ENCODE data around the gene UBALD1. TPM values are rescaled to one million over a fixed set of nuclear protein-coding genes. Genes with fewer than 3 reads are reported as not detected.

The UBALD1 gene
- total and polyA plus RNA-seq, 12 donors, result 3.7 to 92.7 (median 18.9) TPM

GRCh38 chr16:4611337-4612021 lies 3.2 kb downstream of the UBALD1 start:
- H3K4me3 ChIP-seq, result no peak overlapping the region
- intact Hi-C loops (cut with DNase I), result no loop called here
- no peak for TF ChIP-seq POLR2A (IDR thresholded peaks at IDR 0.05)

GRCh38 chr16:4610011-4611005 lies 4.4 kb downstream of the UBALD1 start:
- Histone ChIP-seq H3K27ac (peak overlapping the region in 3 of 5 donors; percentile 12 to 73 (median 28)), H3K9me3 (replicated peaks in 1 of 3) (no peaks in the 10 kb centered on the region), H3K36me3 (replicated peaks in 1 of 2) (peaks cover 0 to 17% of the 10 kb centered on the region in 2 donors), H3K4me3 (peak overlapping the region in 1 of 4 donors; percentile 15), H3K27me3 (no peaks in the 10 kb centered on the region), H3K4me1 (replicated peaks in 1 of 2) (peaks cover 10 to 28% of the 10 kb centered on the region in 2 donors)
- intact Hi-C loops (cut with DNase I), result no loop called here
- TF ChIP-seq CTCF (IDR thresholded peaks at IDR 0.05) (no peak), POLR2A (IDR thresholded peaks at IDR 0.05) (no peak)
- WGBS, 4 donors, result 66 to 75% (median 70%) methylated on average over 21 to 32 of the region's 32 CpGs
- DNase-seq, result peak in 2 of 7 donors; percentile 40 to 50

More at GRCh38 chr16:4611337-4612021, 3.2 kb downstream of the UBALD1 start:
- Histone ChIP-seq H3K27me3 (no peaks in the 10 kb centered on the region), H3K27ac (peak overlapping the region in 1 of 5 donors; percentile 73), H3K4me1 (replicated peaks in 1 of 2) (peaks cover 10 to 35% of the 10 kb centered on the region in 2 donors), H3K36me3 (replicated peaks in 1 of 2) (peaks cover 0 to 17% of the 10 kb centered on the region in 2 donors), H3K9me3 (replicated peaks in 1 of 3) (no peaks in the 10 kb centered on the region)
- 72 to 82% (median 75%) methylated on average over 20 to 22 of the region's 22 CpGs for WGBS, 4 donors
- DNase-seq, result peak in 1 of 7 donors; percentile 35

GRCh38 chr16:4609200-4610010 lies 5.3 kb downstream of the UBALD1 start:
- Histone ChIP-seq H3K27me3 (no peaks in the 10 kb centered on the region), H3K9me3 (replicated peaks in 1 of 3) (no peaks in the 10 kb centered on the region), H3K4me1 (replicated peaks in 1 of 2) (peaks cover 10 to 23% of the 10 kb centered on the region in 2 donors), H3K36me3 (replicated peaks in 1 of 2) (peaks cover 0 to 17% of the 10 kb centered on the region in 2 donors), H3K4me3 (peak overlapping the region in 1 of 4 donors; percentile 15), H3K27ac (peak overlapping the region in 3 of 5 donors; percentile 12 to 73 (median 44))
- DNase-seq, result peak; percentile 38 to 63 (median 50)
- TF ChIP-seq CTCF (IDR thresholded peaks at IDR 0.05) (no peak), POLR2A (IDR thresholded peaks at IDR 0.05) (no peak)
- WGBS, 4 donors, result 59 to 69% (median 69%) methylated on average over 29 to 45 of the region's 45 CpGs
- intact Hi-C loops (cut with DNase I), result no loop called here

GRCh38 chr16:4608704-4608980 lies 6.0 kb downstream of the UBALD1 start:
- no peak overlapping the region for H3K4me3 ChIP-seq
- no peak for DNase-seq
- WGBS, 4 donors, result 80 to 89% (median 87%) methylated on average over 7 to 8 of the region's 8 CpGs
- no peak overlapping the region for H3K27ac ChIP-seq
- H3K27me3 ChIP-seq, result no peaks in the 10 kb centered on the region
- H3K9me3 ChIP-seq (replicated peaks in 1 of 3), result no peaks in the 10 kb centered on the region
- peaks cover 10 to 22% of the 10 kb centered on the region in 2 donors for H3K4me1 ChIP-seq (replicated peaks in 1 of 2)
- peaks cover 0 to 17% of the 10 kb centered on the region in 2 donors for H3K36me3 ChIP-seq (replicated peaks in 1 of 2)
- TF ChIP-seq POLR2A (IDR thresholded peaks at IDR 0.05), result no peak
- no peak for TF ChIP-seq CTCF (IDR thresholded peaks at IDR 0.05)
- intact Hi-C loops (cut with DNase I), result no loop called here
